DMS53 treated with DMSO at 0.1 percent for 48 hours (cell line): ENCODE results near the gene THAP4.
A peak's percentile ranks its signal among the peaks of the same experiment; 100 is the strongest.

ENCODE experiments used
- DNase-seq: peaks from one replicate; lab custom pipeline; 2025; ENCODE audit not compliant: unreplicated experiment; lab: John Stamatoyannopoulos, UW

THAP4 gene

DNA sequence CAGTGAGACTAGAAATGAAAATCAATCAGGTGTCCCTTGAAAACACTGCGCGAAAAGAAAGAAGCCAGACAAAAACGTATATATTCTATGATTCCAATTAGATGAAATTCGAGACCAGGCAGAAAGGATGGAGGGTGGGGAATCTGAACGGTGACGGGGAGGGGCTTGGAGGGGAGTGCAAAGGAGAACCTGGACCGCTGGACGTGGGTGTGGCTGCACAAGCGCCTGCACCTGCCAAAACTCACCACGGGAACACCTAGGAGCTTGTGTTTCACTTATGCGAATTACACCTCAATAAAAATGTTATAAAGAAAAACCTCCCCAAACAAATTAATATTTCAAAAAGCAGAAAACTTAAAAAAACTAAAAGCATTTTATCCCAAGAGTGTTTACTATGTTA, 21.9 kb downstream of the THAP4 start:
- no peak for DNase-seq

- DNase-seq: no peak
These were observed 23.8 kb downstream of the THAP4 start for GRCh38 chr2:241613017-241613780.

DNA sequence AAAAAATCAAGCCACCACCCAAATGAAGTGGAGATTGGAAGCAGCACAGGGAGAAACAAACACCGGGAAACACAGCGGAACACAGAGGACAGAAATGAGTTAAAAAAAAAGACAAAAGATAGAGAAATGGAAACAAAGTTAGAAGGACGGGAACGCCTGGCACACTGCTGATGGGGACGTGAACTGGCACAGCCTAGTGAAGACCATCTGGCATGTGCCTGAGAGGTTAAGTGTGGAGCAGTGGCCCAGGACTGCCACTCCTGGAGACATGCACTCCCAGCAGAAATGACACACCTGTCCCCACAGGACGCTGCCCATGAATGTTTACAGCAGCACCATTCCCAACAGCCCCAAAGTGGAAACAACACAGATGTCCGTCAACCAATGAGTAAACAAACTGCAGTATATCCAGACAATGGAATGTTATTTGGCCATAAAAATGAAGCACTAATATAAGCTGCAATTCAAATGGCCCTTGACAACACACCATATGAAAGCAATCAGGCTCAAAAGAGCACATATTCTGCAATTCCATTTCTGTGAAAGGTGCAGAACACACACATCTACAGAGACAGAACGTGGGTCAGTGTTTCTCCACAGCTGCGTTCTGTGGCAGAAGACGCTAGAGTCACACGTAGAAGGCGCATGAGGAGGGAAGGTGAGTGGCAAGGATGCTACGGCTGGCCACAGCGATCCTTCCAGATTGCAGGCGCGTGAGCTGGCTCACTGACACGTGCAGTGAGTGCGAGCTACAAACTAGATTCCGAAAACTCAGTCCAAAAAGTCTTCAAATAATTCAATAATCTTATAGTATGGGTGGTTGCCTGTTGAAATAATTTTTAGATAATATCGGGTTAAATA, 24.6 kb downstream of the THAP4 start:
- no peak for DNase-seq

- no peak for DNase-seq
These were observed 25.9 kb downstream of the THAP4 start for GRCh38 chr2:241611062-241611461.

DNA sequence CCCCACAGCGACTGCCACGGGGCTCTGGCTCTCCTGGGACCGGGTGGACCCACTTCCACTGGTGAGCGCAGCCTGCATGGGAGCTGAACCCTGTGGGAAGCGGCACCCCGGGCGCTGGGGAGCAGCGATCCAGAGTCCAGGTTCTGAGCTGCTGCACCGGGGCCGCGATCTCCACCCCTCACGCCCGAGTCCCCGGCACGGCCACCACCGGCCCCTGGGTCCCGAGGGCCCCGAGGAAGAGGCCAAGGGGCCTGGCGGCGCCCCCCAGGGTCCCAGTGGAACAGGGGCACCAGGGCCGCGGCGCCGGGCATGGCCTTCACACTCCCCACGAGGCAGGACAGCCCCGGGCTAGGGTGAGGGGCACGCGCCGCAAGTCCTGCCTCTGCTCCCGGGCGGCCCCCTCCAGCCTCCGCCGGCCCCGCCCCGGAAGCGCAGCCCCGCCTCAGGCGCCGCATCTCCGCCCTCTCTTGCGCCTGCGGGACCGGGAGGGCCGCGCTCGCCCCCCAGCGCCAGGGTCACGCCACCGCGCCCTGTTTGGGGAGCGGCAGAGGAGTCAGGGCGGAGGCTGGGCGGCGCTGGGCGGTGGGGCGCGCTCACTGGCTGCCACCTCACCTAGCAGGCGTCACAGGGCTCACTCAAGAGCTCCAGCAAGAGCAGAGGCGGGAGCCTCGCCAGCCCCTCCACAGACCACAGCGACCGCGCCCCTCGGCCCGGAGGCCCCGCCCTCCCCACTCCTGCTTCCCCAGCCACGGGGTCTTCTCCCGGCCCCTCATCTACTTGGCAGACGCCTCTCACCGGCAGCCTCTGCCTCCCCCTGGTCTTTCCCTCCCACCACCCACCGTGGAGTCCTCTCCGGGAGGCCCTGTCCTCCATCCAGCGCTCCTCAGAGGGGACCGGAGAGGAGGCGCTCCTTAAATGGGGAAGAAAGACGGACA, 26.8 kb downstream of the THAP4 start:
- DNase-seq: no peak

- no peak for DNase-seq
These were observed 28.1 kb downstream of the THAP4 start for GRCh38 chr2:241608881-241609280.

DNA sequence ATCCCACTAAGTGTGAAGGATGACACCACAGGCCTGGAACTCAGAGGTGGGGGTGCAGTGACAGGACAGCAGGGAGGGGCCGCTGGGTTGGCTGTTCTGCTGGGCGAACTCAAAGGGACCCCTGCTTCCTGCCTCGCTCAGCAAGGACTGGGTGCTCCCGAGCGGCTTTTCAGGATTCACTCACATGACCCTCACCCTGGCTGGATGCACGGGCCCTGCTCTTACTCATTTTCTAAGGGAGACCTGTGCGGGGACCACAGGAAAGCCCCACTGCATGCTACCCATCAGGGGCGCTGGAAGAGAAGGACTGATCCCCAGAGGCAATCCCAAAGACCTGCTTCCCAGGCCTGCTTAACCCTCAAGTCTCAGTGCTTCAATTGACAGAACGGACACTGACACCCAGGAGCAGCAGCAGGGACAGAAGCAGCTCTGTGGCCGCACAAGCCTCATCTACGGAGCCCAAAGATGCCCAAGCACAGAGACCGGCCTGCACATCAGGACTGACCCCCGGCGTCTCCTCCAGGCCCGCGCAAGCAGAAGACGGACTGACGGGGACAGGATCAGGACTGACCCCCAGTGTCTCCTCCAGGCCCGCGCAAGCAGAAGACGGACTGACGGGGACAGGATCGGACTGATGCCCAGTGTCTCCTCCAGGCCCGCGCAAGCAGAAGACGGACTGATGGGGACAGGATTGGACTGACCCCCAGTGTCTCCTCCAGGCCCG, 29.6 kb downstream of the THAP4 start:
- no peak for DNase-seq

DNA sequence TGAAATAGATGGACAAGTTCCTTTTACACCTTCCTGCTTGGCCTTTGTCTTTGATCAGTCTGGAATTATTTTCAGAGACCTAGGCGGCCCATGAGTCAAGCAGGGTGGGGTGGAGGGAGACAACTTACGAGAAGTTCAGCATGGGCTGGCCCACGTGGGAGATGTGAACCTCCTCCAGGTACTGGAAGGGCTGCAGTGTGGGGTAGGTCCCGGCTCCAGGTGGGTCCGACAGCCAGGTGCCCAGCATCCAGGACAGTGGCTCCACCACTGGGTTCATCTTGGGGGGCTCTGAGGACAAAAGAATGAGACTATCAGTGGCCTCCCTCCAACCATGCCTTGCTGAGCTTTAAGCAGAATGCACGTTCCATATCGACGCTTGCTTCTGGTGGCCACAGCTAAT, 30.8 kb downstream of the THAP4 start:
- DNase-seq: no peak

DNA sequence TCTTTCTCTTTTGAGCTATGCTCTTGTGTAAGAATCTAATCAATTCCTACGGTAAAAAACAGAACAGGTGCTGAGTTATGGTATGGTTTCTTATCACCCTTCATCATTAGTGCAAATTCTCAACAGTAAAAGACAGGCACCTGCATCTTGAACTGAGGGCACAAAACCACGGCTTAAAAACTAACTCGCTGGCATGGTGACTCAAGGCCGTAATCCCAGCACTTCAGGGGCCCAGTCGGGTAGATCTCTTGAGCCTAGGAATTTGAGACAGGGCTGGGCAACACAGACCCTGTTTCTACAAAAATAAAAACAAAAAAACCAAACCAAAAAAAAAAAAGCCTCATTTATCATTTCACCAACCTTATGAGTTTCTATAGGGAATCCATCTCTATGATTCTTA, 33.3 kb downstream of the THAP4 start:
- DNase-seq: no peak

DNA sequence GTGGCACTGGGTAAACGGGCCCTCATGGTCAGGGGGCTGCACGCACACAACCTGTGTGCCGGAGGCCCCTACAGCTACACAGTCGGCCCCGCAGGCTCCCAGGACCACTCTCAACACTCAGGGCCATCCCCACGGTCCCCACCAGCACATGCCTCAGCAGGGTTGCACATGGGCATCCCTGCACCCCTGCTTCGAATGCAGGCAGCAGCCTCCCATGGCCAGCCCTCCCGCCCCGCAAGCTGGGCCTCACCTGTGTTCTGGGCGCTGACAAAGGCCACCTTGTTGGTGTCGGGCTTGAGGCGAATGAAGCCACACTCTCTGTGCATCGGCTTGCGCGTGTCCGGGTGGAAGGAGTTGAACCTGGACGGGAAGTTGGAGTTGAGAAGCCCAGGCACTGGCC, 34.2 kb downstream of the THAP4 start:
- no peak for DNase-seq

DNA sequence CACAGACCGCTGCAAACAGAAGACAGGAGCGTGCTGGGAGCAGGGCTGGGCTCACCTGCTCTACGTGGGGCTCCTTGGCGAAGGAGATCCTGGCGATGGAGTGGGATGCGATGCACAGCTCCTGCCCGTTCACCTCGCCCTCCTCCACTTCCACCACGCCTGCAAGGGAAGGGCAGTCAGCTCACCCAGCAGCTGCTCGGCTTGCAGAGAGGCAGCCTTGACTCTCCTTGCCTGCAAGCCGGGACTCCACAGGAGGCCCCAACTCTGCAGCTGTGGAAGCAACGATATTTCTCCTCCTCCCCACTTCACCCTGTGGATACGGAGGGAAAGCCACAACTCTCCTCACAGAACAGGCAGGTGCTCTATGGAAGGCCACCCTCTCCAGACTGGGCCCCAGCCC, 35.1 kb downstream of the THAP4 start:
- no peak for DNase-seq

GRCh38 chr2:241599615-241600014, 37.3 kb downstream of the THAP4 start:
- no peak for DNase-seq

DNA sequence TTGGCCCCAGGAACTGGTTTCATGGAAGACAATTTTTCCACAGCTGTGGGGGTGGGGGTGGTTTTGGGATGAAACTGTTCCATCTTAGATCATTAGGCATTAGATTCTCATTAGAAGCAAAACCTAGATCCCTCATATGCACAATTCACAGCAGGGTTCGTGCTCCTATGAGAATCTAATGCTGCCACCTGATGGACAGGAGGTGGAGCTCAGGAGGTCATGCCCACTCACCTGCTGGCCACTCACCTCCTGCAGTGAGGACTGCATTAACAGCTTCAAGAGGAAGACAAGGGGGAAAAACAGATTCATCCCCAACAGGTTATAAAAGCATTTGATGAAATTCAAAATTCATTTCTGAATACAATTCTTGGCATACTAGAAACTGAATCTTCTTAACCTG, 38.5 kb downstream of the THAP4 start:
- DNase-seq: peak; percentile 10

DNA sequence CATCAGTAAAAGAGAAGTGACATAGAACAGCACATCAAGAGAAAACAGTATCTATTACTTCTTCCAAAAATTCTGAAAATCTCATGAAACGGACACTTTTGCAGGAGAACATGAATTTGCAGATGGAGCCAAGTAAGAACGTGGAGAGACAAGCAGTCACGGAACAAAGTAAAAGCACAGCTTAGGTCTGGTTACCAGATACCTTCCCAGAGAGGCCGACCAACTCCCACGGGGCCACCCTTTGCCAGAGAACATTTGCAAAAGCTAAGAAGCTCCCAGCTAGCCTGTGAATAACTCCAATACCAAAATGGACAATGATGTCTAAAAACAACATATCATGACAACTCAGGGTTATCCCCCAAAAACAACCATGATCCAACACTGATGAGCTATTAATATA, 38.9 kb downstream of the THAP4 start:
- no peak for DNase-seq

- no peak for DNase-seq
These were observed 39.4 kb downstream of the THAP4 start for GRCh38 chr2:241597561-241597960.

DNA sequence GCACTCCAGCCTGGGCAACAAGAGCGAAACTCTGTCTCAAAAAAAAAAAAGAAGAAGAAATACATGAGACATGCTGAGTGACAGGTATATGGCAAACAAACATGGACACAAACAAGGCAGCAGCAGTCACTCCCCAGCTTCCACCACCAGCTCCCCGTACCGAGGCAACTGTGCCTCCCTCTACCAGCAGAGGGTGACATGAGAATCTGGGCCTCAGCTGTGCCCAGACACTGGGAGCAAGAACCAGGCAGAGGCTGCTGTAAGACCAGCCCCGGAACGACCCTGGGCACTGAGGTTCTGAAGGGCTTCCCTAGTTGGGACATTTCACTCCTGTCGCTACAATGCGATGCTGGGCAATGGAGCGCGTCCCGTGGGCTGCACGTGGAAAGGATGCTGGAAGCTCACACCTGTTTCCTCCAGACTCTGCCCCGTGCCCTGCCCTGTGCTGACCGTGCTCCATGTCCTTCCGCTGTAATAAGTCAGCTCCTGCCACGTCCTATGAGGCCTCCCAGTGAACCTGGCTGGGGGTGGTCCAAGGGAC, 41.3 kb downstream of the THAP4 start:
- no peak for DNase-seq

DNA sequence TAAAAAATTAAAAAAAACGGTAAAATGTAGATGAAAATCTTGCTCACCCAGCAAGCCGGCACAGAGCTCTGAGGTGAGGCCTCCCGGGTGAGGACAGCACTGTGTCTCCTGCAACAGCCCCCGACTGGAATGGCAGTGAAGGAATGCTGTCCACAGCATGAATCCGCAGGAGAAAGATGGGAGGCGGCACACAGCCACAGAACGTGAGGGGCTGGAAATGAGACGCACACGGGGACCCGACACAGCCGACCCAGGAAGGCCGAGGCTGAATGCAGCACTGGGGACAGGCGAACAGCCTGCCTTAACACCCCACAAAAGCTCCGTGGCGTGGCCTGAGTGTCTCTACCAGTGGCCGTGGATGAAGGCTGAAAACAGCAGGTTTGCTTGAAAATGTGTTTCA, 43.7 kb downstream of the THAP4 start:
- no peak for DNase-seq

GRCh38 chr2:241592126-241592845, 44.7 kb downstream of the THAP4 start:
- DNase-seq: no peak
